ENCODE data around the gene PFAS.
"Not testable (repeated sequence)": the region's sequence is repeated elsewhere in the genome, so short reads cannot be mapped to it uniquely, and the experiment has no call there.

Gene PFAS

DNA sequence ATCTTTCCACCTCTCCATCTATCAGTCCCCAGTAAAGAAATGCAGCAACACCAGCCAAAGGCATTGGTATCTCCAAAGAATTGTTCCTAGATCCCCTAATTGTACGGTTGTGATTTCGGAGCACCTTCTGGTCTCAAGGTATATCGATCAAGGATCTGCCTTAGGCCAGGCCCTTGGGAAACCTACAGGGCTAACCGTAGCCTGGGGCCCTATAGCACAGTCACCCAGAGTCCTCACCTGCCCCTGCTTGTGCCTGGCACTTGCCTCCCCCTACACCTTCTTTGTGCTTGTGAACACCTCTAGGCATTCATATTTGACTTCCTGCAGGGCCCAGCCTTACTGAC lies 21.9 kb upstream of the PFAS start:
- DNase-seq (ENCODE audit: low read depth in 2 of 2): no peak

DNA sequence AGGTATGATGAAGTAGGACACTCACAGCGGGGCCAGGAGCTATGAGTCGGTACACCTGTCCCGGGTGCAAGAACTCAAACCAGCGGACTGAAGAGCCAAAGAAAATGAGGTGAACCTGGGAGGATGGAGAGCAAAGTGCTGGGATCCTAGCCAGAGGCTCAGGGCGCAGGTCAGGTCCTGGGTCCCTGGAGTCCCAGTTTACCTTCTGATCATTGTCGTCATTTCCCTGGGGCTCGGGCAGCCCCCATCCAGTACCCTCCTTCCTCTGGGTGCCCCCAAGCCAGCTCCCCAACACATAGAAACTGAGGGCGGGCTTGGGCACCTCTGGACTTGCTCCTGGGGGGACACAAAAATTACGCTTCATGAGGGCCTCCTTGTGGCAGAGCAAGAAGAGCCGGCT lies 17.4 kb upstream of the PFAS start:
- no peak for DNase-seq (ENCODE audit: low read depth in 2 of 2)

DNA sequence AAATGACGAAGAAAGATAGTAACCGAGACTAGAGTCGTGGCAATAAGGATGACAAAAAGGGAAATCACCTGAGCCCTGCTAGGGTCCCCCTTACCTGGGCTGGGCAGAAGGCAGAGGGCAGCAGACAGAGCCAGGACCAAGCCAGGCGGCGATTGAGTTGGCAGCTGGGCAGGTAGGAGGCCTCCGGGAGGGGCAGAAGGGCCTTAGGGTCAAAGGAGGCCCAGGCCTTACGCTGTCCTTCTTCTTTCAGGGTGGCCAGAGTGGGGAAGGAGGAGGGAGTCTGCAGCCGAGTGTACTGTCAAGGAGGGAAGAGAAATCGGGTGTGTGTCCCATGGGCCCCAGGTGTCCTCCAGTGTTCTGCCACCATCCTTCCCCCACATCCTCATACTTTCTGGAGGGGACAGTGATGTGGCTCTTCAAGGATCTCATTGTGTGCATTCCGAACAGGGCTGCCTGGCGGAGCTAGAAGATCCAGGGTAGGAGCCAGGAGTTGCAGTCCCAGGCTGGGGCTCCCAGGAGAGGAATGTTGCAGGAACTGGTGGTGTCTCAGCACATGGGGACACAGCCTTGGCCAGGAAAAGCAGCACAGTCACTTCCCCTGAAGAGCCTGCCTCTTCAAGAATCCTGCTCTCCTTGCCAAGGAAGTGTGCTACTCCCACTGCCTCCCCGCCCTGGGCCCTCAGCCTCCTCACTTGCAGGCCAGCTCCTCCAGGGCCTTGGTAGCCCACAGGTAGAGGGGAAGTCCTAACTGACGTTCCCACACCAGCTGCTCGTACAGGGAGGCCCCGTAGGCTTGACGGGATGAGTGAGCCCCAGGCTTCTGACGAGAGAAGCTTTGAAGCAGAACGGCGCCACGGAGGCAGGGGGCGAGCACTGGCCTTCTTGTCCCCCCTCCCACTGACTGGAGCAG lies 14.5 kb upstream of the PFAS start:
- no peak for DNase-seq (ENCODE audit: low read depth in 2 of 2)

DNA sequence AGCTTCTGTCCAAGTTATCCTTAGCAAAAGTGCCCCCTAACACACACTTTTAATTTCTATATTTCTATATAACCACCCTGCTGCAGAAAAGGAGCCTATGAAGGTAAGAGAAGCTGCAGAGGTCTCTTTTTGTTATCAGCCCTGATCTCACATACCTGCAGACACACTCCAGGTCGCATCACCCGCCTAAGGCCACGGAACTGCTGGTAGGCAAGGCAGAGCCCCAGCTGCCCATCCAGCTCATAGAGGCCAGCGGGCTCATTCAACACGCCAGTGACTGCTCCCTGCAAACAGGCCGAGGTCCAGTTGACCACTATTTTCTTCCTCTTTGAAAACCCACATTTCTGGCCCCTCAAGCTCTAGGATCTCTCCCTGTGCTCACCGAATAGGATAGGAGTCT lies 13.4 kb upstream of the PFAS start:
- no peak for DNase-seq (ENCODE audit: low read depth in 2 of 2)

DNA sequence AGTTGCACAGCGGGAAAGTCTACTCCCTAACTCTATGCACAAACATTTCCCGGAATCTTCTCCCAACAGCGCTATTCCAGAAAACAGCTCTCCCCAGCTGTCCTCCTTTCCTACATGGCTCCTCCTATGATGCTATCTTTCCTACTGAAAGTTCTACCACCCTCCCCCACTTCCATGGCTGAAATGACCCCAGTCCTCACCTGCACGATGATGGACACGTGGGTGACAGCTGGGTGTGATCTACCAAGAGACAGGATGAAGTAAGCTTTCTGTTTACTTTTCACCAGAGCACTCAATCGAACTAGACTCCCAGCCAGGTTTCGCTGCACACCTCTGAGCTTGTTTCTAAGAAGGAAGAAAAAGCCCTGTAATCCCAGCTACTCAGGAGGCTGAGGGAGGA lies 11.9 kb upstream of the PFAS start:
- no peak for DNase-seq (ENCODE audit: low read depth in 2 of 2)

DNA sequence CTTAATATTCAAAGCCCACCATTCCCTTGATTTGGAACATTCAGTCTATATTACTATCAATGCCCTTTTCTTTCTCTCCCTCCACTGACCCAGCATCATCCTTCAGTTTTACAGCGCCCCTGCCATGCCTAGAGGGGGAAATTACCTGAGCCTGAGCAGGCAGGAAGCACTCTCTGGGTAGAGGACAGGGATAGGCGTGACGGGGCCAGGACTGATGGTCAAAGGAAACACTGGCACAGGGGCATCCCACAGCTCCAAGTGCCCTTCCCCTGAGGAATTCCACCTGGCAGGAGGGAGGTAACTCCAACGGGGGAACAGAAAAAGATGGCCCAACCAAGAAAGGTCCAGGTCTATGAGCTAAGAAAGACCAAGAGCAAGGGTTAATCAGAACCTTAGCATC lies 11.2 kb upstream of the PFAS start:
- no peak for DNase-seq (ENCODE audit: low read depth in 2 of 2)

DNA sequence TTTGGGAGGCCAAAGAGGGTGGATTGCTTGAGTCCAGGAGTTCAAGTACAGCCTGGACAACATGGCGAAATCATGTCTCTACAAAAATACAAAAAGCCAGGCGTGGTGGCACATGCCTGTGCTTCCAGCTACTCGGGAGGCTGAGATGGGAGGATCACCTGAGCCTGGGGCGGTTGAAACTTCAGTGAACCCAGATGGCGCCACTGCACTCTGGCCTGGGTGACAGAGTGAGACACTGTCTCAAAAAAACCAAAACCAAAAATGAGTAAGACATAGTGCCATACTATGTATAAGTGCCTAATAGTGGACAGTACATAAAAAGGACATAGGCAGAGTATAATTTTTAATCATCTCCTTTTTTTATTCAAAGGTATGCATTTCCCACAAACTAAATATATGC lies 5.3 kb upstream of the PFAS start:
- no peak for DNase-seq (ENCODE audit: low read depth in 2 of 2)

DNA sequence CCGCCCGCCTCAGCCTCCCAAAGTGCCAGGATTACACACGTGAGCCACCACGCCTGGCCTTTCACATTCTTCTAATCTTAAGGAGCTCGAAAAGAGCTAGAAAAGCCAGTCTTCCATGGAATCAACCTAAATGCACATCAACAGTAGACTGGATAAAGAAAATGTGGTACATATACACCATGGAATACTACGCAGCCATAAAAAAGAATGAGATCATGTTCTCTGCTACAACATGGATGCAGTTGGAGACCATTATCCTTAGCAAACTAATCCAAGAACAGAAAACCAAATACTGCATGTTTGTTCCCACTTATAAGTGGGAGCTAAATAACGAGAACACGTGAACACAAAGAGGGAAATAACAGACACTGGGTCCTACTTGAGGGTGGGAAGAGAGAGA lies 4.3 kb upstream of the PFAS start:
- no peak for DNase-seq (ENCODE audit: low read depth in 2 of 2)

DNA sequence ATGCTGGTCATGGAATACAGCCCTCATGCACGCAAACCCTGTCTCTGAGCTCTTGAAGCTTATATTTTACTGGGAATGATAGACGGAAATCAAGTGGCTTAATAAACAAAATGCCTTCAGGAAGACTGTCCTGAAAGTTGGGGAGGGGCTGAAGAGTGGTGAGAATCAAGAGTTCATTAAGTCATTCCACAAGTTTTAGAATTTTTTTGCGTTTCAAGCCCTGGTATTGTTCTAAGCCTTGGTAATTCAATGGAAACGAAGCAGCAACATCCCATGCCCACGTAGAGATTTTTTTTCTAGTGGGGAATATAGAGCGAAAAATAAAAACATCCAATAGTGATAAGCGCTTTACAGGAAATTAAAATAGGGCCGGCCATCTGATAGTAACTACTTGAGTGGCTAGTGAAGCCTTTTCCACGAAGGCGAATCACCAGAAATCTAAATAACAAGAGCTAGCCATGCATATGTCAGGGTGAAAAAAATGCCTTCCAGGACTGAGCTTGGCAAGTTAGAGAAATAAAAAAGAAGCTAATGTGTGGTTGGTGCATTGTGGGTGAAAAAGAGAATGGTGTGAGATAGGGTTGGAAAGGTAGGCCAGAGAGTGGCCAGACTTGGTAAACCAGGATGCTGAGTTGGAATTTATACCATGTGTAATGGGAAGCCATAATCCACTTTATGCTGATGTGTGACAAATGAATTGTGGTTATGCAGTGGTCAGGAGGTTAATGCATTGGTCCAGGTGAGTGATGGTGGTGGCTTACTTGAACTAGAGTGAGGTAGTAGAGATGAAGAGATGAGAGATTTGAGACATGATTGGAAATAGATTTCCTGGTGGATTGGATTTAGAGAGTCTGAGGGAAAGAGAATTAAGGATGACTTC lies 772 bp downstream of the PFAS start:
- no peak for DNase-seq (ENCODE audit: low read depth in 2 of 2)

DNA sequence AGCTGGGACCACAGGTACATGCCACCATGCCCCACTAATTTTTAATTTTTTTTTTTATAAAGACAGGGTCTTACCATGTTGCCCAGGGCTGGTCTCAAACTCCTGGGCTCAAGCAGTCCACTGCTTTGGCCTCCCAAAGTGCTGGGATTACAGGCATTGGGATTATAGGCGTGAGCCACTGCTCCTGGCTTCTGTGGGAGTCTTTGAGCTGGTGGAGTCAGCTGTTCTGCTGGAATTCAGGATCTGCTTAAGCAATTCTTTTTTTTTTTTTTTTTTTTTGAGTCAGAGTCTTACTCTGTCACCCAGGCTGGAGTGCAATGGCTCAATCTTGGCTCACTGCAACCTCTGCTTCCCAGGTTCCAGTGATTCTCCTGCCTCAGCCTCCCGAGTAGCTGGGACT lies 2.3 kb downstream of the PFAS start:
- DNase-seq (ENCODE audit: low read depth in 2 of 2): not testable (repeated sequence)

DNA sequence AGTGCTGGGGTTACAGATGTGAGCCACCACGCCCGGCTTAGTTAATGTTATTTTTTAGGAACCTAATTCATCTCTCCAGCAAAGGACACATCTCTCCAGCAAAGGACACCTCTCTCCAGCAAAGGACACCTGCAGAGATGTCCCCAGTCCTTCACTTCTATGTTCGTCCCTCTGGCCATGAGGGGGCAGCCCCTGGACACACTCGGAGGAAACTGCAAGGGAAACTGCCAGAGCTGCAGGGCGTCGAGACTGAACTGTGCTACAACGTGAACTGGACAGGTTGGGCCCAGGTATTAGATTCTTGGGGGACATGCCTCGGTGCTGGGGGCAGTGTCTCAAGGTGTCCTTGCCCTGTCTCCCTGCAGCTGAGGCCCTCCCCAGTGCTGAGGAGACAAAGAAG lies 4.7 kb downstream of the PFAS start:
- no peak for DNase-seq (ENCODE audit: low read depth in 2 of 2)

DNA sequence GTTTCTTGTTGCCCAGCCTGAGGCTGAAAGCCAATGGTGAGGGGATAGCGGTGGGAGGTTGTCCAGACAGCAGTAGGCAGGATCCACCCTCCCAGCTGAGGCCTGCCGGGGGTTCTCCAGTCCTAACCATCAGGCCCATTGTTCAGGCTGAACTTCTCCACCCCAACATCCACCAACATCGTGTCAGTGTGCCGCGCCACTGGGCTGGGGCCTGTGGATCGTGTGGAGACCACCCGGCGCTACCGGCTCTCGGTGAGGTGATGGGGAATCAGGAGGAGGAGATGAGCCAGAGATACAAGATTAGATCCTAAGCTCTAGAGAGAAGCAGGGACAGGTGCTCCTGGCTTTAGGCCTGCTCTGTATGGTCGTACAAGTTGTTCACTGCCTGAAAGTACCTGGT lies 5.8 kb downstream of the PFAS start:
- no peak for DNase-seq (ENCODE audit: low read depth in 2 of 2)

DNA sequence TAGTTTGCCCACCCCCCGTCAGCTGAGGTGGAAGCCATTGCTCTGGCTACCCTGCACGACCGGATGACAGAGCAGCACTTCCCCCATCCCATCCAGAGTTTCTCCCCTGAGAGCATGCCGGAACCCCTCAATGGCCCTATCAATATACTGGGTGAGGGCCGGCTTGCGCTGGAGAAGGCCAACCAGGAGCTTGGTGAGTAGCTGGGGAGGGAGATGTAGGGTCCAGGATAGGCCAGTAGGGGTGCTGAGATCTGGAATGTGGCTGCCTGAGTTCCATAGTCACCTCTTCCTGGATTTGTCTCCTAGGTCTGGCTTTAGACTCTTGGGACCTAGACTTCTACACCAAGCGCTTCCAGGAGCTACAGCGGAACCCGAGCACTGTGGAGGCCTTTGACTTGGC lies 6.4 kb downstream of the PFAS start:
- no peak for DNase-seq (ENCODE audit: low read depth in 2 of 2)

DNA sequence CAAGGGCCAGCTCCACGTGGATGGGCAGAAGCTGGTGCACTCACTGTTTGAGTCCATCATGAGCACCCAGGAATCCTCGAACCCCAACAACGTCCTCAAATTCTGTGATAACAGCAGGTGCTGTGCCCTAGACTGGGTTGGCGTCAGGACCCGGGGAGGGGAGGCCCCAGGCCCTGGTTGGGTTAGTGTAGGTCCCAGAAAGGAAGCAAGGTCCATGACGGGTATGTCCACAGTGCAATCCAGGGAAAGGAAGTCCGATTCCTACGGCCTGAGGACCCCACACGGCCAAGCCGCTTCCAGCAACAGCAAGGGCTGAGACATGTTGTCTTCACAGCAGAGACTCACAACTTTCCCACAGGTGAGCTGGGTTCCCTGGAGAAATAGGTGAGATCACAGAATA lies 7.2 kb downstream of the PFAS start:
- DNase-seq (ENCODE audit: low read depth in 2 of 2): no peak

DNA sequence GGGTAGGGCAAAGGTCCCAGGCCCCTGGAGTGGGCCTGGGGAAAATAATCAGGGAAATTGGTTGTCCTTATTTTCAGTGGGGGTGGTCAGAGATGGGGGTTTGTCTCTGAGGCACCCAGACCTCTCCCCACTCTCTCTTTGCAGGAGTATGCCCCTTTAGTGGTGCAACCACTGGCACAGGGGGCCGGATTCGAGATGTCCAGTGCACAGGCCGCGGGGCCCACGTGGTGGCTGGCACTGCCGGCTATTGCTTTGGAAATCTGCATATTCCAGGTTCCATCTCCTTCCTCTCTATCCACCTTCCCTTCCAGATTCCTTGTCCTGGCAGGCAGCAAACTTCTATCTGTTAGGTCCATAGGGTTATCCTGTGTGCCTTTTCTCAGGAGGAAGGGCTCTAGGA lies 7.6 kb downstream of the PFAS start:
- no peak for DNase-seq (ENCODE audit: low read depth in 2 of 2)

DNA sequence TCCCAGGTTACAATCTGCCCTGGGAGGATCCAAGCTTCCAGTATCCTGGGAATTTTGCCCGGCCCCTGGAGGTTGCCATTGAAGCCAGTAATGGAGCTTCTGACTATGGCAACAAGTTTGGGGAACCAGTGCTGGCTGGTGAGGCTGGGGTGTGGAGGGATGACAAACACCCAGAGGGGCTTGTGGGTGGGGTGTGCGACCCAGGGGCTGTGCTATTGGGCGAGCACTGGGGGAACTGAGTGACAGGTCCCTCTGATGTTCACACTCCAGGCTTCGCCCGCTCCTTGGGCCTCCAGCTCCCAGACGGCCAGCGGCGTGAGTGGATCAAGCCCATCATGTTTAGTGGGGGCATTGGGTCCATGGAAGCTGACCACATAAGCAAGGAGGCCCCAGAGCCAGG lies 8.7 kb downstream of the PFAS start:
- DNase-seq (ENCODE audit: low read depth in 2 of 2): no peak

DNA sequence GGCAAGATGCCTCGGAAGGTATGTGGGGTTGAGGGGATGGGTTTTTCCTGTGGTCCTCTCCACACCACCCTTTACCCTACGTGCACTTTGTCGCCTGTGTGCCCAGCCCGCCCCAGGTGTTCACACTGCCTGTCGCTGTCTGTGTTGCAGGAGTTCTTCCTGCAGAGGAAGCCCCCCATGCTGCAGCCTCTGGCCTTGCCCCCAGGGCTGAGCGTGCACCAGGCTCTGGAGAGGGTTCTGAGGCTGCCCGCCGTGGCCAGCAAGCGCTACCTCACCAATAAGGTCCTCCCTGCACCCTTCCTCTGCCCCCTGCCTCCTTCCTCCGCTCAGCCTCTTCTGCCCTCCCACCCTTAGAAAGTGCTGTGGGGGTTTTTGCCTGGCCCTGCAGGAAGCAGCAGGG lies 15.2 kb downstream of the PFAS start:
- no peak for DNase-seq (ENCODE audit: low read depth in 2 of 2)

DNA sequence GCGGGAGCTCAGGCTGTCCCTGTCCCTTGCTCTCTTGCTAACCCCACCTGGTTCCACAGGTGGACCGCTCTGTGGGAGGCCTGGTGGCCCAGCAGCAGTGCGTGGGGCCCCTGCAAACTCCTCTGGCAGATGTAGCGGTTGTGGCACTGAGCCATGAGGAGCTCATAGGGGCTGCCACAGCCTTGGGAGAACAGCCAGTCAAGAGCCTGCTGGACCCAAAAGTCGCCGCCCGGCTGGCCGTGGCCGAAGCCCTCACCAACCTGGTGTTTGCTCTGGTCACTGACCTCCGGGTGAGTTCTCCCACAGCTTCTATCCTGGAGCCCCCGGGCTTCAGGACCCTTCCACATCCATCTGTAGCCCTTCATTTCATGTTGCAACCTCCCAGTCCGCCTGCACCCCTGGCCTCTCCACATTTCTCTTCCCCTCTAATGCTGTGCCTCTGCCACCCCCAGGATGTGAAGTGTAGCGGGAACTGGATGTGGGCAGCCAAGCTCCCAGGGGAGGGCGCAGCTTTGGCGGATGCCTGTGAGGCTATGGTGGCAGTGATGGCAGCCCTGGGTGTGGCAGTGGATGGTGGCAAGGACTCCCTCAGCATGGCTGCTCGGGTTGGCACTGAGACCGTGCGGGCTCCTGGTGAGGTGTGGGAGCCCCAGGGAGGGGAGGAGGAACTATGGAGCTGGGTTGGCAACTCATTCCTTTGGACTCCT lies 15.9 kb downstream of the PFAS start:
- DNase-seq (ENCODE audit: low read depth in 2 of 2): no peak

DNA sequence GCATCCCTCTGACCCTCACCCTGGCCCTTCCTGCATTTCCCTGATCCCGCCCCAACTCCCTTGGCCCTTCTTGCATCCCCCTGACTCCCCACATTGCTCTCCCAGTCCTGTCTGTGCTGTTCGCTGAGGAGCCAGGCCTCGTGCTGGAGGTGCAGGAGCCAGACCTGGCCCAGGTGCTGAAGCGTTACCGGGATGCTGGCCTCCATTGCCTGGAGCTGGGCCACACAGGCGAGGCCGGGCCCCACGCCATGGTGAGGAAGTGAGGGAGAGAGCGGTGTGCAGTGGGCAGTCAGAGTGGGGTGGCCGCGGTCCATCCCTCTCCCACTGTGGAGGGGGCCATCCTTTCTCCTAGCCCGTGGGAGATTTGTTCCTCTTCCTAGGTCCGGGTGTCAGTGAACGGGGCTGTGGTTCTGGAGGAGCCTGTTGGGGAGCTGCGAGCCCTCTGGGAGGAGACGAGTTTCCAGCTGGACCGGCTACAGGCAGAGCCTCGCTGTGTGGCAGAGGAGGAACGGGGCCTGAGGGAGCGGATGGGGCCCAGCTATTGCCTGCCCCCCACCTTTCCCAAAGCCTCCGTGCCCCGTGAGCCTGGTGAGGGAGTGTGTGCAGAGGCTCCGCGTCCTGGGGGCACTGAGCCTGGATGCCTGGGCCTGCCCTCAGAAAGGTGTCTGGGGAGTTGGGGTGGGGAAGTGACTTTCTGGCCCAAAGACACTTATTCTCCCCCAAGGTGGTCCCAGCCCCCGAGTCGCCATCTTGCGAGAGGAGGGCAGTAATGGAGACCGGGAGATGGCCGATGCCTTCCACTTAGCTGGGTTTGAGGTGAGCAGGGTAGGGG lies 17.8 kb downstream of the PFAS start:
- DNase-seq (ENCODE audit: low read depth in 2 of 2): no peak

DNA sequence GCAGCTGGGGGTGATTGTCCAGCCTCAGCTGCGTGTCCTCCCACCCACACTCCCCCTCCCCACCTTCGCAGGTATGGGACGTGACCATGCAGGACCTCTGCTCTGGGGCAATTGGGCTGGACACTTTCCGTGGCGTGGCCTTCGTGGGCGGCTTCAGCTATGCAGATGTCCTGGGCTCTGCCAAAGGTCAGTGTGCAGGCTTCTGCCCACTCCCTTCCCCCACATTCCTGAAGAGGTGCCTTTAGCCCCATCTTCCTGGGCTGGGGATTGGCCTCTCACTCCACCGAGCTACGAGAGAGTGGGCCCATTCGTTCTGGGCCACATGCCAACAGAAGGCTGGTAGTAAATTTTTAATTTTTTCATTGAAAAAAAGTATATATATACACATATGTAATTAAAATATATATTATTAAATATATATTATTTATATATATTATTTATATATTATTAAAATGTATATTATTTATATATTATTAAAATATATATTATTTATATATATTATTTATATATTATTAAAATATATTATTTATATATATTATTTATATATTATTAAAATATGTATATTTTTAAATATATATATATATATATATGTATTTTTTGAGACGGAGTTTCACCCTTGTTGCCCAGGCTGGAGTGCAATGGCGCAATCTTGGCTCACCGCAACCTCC lies 18.5 kb downstream of the PFAS start:
- DNase-seq (ENCODE audit: low read depth in 2 of 2): no peak
